Measurements from ENCODE around the gene LGALSL. TPM values are rescaled to one million over a fixed set of nuclear protein-coding genes. Genes with fewer than 3 reads are reported as not detected.

LGALSL gene
- total and polyA plus RNA-seq, 9 of the 15 experiments (the other 6 are each of a cell fraction or from before 2014, with no cell fraction given) = 0.04 to 0.29 (median 0.14) TPM; not detected in 3

- no TSS peak for BruUV-seq (replicated peaks)
These were observed 37.5 kb downstream of the LGALSL start for GRCh38 chr2:64491426-64491825.

More at GRCh38 chr2:64491426-64491825, 37.5 kb downstream of the LGALSL start:
- ChIA-PET CTCF (ENCODE audit: low intra/inter-chr PET ratio) (no interaction called here), POLR2A (no interaction called here)
- peaks cover 6% of the 10 kb centered on the region; the same call in 1 of the 2 replicates for H4K20me1 ChIP-seq (replicated peaks; ENCODE audit: control insufficient read depth, insufficient read depth, low read length)
- H3K27ac ChIP-seq (ENCODE audit: extremely low read depth, low read depth, low read length) = no peak overlapping the region
- H3K79me2 ChIP-seq (ENCODE audit: control insufficient read depth, insufficient read depth, low read length) = no peaks in the 10 kb centered on the region
- intact Hi-C loops (cut with micrococcal nuclease) = no loop called here
- H3K9me3 ChIP-seq (replicated peaks; ENCODE audit: control insufficient read depth, insufficient read depth, low read depth, low read length) = no peaks in the 10 kb centered on the region
- DNase-seq (ENCODE audit: extremely low read depth in 1 of 4, low spot score in 3 of 4) (no peak), ATAC-seq (no peak), FAIRE-seq (no peak)
- no peaks in the 10 kb centered on the region for H3K4me1 ChIP-seq (replicated peaks in 1 of 2; ENCODE audit: control insufficient read depth in 2 of 2, insufficient read depth in 2 of 2, low read length in 2 of 2)
- H3K9ac ChIP-seq (ENCODE audit: insufficient read depth in 1 of 2, low read depth in 2 of 2, low read length in 2 of 2) = no peak overlapping the region
- in situ Hi-C loops (cut with MboI) = no loop called here
- no peaks in the 10 kb centered on the region for H3K9me1 ChIP-seq (ENCODE audit: control insufficient read depth, insufficient read depth, low read length)
- no peak overlapping the region for H3K4me3 ChIP-seq
- no peaks in the 10 kb centered on the region for H3K36me3 ChIP-seq (ENCODE audit: control insufficient read depth, insufficient read depth, low read length)
- peaks cover 8 to 24% of the 10 kb centered on the region in 2 experiments; a peak in 4 of 5 replicates for H3K27me3 ChIP-seq (ENCODE audit: control insufficient read depth in 2 of 2, insufficient read depth in 2 of 2, low read length in 2 of 2)
- TF ChIP-seq ID3 (CRISPR knock-in tag; IDR thresholded peaks at IDR 0.05) (no peak), ID3 (tag; IDR thresholded peaks at IDR 0.05) (no peak), PRPF4 (IDR thresholded peaks at IDR 0.05; ENCODE audit: insufficient read depth, low read depth, low read length, poor library complexity, severe bottlenecking) (no peak), ZNF518B (CRISPR knock-in tag; IDR thresholded peaks at IDR 0.05) (no peak), CREM (IDR thresholded peaks at IDR 0.05; ENCODE audit: low read depth) (no peak), NFIC (IDR thresholded peaks at IDR 0.05) (no peak), NFE2L1 (tag; IDR thresholded peaks at IDR 0.05; ENCODE audit: borderline replicate concordance, low read depth) (no peak), CBFA2T3 (IDR thresholded peaks at IDR 0.05) (no peak), NBN (IDR thresholded peaks at IDR 0.05; ENCODE audit: low read depth) (no peak)
- 4% methylated on average over 4 of the region's 4 CpGs for whole genome bisulfite sequencing (ENCODE audit: insufficient coverage, low coverage, missing lambda C conversion rate)
- no peak overlapping the region for H2AFZ ChIP-seq (ENCODE audit: low read depth, low read length)
- no peak overlapping the region for H3K4me2 ChIP-seq (ENCODE audit: insufficient read depth, low read length)

Measured in K562 (cell line).